Sigmoid colon (tissue), 4 donors: ENCODE data around the gene LGR6.

Experiments used
- CTCF ChIP-seq, 4 experiments: fragments of 450-650 bp in 3 of 4; fragments of 200-600 bp in 1 of 4; IDR thresholded peaks; one replicate each; pipeline ENCODE4 v1.5.1; 2016 to 2019; ENCODE audit warnings: antibody characterized with exemption in 4 of 4, mild to moderate bottlenecking in 3 of 4, moderate library complexity in 2 of 4
- EP300 ChIP-seq, 4 donors: sonication (generic); formaldehyde crosslinking; IDR thresholded peaks; one replicate each; pipeline ENCODE4 v1.6.1; 2017; ENCODE audit warnings: antibody characterized with exemption in 4 of 4
- POLR2AphosphoS5 ChIP-seq, 4 donors: sonication (generic); formaldehyde crosslinking; IDR thresholded peaks; one replicate each; pipeline ENCODE4 v1.6.1; 2017; ENCODE audit warnings: antibody characterized with exemption in 4 of 4

GRCh38 chr1:202283379-202283844 is 89.8 kb downstream of the LGR6 start:
- TF ChIP-seq EP300 (IDR thresholded peaks at IDR 0.05) (no peak), POLR2AphosphoS5 (IDR thresholded peaks at IDR 0.05) (no peak), CTCF (IDR thresholded peaks at IDR 0.05) (no peak)
